Astrocyte of the spinal cord (primary cell): Measurements from ENCODE around the gene F3.
A peak's percentile ranks its signal among the peaks of the same experiment; 100 is the strongest.

ENCODE experiments used
- DNase-seq: peaks from one replicate; pipeline ENCODE4 v3.0.0; 2011; ENCODE audit warnings: low read depth, low spot score
- H3K4me3 ChIP-seq: 2 replicates; pipeline ENCODE4 v1.5.1; 2011; ENCODE audit warnings: low read depth, mild to moderate bottlenecking, low read length, moderate library complexity
- in situ Hi-C: cut with HindIII; loops from 2 replicates; pipeline ENCODE4 v1.10.0; 2017; ENCODE audit warnings: low sequenced_read_pairs
- TF ChIP-seq, protein P1 (sequence below): IDR thresholded peaks from 2 replicates; pipeline ENCODE4 v1.5.1; 2012; ENCODE audit warnings: low read depth, mild to moderate bottlenecking, low read length, inconsistent platforms

The F3 gene

DNA sequence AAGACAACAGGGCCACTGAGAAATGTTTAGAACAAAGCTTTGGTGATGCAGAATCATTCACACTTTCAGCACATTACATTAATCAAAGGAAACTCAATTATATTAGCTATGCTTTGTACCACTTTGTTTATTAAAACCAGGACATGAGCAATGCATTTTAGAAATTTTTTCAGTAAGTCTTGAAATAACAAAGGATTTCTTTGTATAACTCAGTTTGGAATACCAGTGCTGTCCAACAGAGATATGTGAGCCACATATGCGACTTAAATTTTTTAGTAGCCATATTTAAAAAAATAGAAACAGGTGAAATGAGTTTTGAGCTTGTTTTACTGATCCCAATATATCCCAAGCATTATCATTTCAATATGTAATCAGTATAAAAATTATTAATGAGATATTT is 18.8 kb upstream of the F3 start:
- in situ Hi-C loops, result no loop called here
- DNase-seq, result peak; percentile 40
- no peak overlapping the region for H3K4me3 ChIP-seq
- TF ChIP-seq, protein P1, sequence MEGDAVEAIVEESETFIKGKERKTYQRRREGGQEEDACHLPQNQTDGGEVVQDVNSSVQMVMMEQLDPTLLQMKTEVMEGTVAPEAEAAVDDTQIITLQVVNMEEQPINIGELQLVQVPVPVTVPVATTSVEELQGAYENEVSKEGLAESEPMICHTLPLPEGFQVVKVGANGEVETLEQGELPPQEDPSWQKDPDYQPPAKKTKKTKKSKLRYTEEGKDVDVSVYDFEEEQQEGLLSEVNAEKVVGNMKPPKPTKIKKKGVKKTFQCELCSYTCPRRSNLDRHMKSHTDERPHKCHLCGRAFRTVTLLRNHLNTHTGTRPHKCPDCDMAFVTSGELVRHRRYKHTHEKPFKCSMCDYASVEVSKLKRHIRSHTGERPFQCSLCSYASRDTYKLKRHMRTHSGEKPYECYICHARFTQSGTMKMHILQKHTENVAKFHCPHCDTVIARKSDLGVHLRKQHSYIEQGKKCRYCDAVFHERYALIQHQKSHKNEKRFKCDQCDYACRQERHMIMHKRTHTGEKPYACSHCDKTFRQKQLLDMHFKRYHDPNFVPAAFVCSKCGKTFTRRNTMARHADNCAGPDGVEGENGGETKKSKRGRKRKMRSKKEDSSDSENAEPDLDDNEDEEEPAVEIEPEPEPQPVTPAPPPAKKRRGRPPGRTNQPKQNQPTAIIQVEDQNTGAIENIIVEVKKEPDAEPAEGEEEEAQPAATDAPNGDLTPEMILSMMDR, result no peak

DNA sequence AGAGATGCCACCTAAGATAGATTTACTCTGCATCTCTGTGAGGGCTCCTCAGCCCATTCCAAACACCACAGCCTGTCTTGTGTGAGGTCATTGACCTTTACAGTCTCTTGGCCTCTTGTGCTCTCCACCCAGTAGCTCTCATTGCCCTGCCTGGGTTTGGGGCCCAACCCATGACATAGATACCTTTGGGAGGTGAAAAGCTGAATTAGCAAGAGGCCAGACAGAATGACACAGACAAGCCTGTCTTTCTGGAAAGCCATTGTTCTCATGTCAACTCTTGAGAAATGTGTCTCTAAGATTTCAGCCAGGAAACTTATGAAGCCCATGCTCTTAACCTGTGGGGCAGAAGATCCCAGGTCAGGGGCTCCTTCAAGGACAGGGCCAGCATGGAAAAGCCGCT is 18.4 kb upstream of the F3 start:
- TF ChIP-seq, protein P1, result no peak
- no peak for DNase-seq
- in situ Hi-C loops, result no loop called here
- no peak overlapping the region for H3K4me3 ChIP-seq

DNA sequence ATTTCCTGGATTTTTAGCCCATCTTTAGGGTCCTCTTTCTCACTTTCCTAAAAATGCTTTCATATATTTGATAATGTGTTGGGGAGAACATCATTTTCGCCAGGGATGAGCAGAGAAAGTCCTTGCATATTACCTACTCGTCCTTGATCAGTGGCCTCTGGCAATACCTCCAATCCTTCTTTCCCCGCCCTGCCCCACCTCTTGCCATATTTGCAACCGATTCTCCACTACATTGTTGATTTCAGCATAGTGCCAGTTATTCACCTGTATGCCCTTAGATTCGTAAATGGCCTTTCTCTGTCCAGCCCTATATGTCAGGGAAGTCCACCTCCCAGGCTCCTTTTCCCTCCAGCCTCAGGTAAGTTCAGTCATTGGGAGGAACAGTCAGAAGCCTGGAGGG is 13.5 kb upstream of the F3 start:
- in situ Hi-C loops, result no loop called here
- TF ChIP-seq, protein P1, result no peak
- DNase-seq, result no peak
- H3K4me3 ChIP-seq, result no peak overlapping the region

DNA sequence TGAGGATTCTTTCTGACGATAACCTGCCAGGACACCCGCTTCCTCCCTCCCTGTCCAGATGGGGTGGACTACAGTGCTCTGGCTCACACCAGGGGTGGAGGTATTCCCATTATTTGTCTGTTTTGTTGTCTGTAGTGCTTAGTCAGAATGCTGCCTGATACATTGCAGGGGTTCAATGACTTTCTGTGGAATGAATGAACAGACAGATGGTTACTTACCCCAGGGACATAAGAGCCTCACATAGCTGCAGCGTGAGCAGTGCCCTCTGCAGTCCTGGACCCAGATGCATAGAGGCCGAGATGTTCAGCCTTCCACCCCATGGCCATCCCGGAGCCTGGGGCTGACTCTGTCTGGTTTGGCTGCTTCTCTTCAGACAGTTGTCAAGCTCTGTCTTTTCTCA is 13.0 kb upstream of the F3 start:
- in situ Hi-C loops, result no loop called here
- TF ChIP-seq, protein P1, result no peak
- no peak for DNase-seq
- H3K4me3 ChIP-seq, result no peak overlapping the region

DNA sequence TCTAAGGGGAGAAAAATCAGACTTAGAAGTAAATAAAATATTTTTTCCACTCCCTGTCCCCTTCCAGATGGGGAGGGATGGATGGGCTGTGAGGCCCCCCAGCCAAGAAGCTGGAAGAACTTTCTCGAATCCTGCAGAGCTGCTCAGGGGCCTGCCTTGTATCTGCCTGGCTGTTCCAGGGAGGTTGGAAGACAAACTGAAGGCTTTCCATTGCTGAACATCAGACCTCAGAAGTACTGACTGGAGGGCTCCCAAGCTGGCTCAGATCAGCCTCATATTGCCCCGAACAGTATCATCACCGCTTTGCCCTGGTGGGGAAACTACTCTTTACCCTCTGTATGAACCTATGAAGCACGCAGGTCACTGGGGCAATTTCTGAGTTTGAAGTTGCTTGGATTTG is 12.4 kb upstream of the F3 start:
- in situ Hi-C loops, result no loop called here
- H3K4me3 ChIP-seq, result no peak overlapping the region
- no peak for DNase-seq
- TF ChIP-seq, protein P1, result no peak

GRCh38 chr1:94553323-94553730 is 11.8 kb upstream of the F3 start:
- in situ Hi-C loops, result no loop called here
- peak; percentile 58 for DNase-seq
- H3K4me3 ChIP-seq, result no peak overlapping the region
- TF ChIP-seq, protein P1, result no peak

GRCh38 chr1:94552071-94552586 is 10.6 kb upstream of the F3 start:
- in situ Hi-C loops, result no loop called here
- TF ChIP-seq, protein P1, result no peak
- no peak for DNase-seq
- H3K4me3 ChIP-seq, result no peak overlapping the region
